HEK293 (cell line): ENCODE data around the gene MND1.

Experiments used
- CTCF ChIA-PET: fragments of 350-600 bp; formaldehyde crosslinking; extraction: SDS; loops from one replicate; lab custom pipeline; 2021; ENCODE audit warnings: antibody characterized with exemption; lab: Yijun Ruan, JAX
- POLR2A ChIA-PET: fragments of 300-600 bp; formaldehyde crosslinking; extraction: SDS; loops from one replicate; lab custom pipeline; 2020; ENCODE audit warnings: antibody characterized with exemption, inconsistent platforms; lab: Yijun Ruan, JAX
- H3K27ac ChIP-seq: fragments of 200-500 bp; sonication (Bioruptor generic); 2 replicates; pipeline ENCODE4 v1.5.1; 2014; ENCODE audit warnings: low read depth, low read length, control low read depth, inconsistent platforms; ENCODE audit errors: extremely low read depth
- H3K36me3 ChIP-seq, 2 experiments: fragments of 200-500 bp in 1 of 2; sonication (Bioruptor generic) in 1 of 2; 1 replicate in 1 of 2; 2 replicates in 1 of 2; pipeline ENCODE4 v1.5.1; 2014 to 2017; ENCODE audit warnings: inconsistent platforms in 2 of 2, low read length in 2 of 2; ENCODE audit not compliant: control insufficient read depth in 2 of 2, insufficient read depth in 1 of 2
- H3K4me1 ChIP-seq: fragments of 200-500 bp; sonication (Bioruptor generic); 2 replicates; pipeline ENCODE4 v1.5.1; 2014; ENCODE audit warnings: mild to moderate bottlenecking, low read length, inconsistent platforms; ENCODE audit not compliant: control insufficient read depth, insufficient read depth
- H3K4me3 ChIP-seq: 2 replicates; pipeline ENCODE4 v1.5.1; 2011; ENCODE audit warnings: low read depth, mild to moderate bottlenecking, control low read depth, low read length, moderate library complexity
- H3K9me3 ChIP-seq: fragments of 200-500 bp; sonication (Bioruptor generic); 2 replicates; pipeline ENCODE4 v1.5.1; 2014; ENCODE audit warnings: low read depth, low read length, inconsistent platforms; ENCODE audit not compliant: control insufficient read depth, insufficient read depth
- GLI2 ChIP-seq: fragments of 450-650 bp; formaldehyde crosslinking; IDR thresholded peaks from 2 replicates; pipeline ENCODE4; 2017; ENCODE audit warnings: missing biosample characterization, missing genetic modification characterization, low read depth, borderline replicate concordance
- KLF7 ChIP-seq: fragments of 450-650 bp; formaldehyde crosslinking; IDR thresholded peaks from 2 replicates; pipeline ENCODE4 v1.5.1; 2016; ENCODE audit warnings: missing biosample characterization, missing genetic modification characterization, borderline replicate concordance
- MZF1 ChIP-seq: fragments of 450-650 bp; formaldehyde crosslinking; IDR thresholded peaks from 2 replicates; pipeline ENCODE4 v1.5.1; 2017; ENCODE audit warnings: missing biosample characterization, missing genetic modification characterization, borderline replicate concordance
- SCRT2 ChIP-seq: fragments of 450-650 bp; formaldehyde crosslinking; IDR thresholded peaks from 2 replicates; pipeline ENCODE4 v1.5.1; 2016; ENCODE audit warnings: missing biosample characterization, missing genetic modification characterization
- SP7 ChIP-seq: fragments of 450-650 bp; formaldehyde crosslinking; IDR thresholded peaks from 2 replicates; pipeline ENCODE4 v1.5.1; 2016; ENCODE audit warnings: missing biosample characterization, missing genetic modification characterization
- TCF7L2 ChIP-seq: IDR thresholded peaks from 2 replicates; pipeline ENCODE4 v1.6.1; 2011; ENCODE audit warnings: low read depth, mild to moderate bottlenecking, inconsistent platforms, low read length, moderate library complexity, borderline replicate concordance
- WT1 ChIP-seq: fragments of 450-650 bp; formaldehyde crosslinking; IDR thresholded peaks from 2 replicates; pipeline ENCODE4 v1.5.1; 2016; ENCODE audit warnings: missing biosample characterization, missing genetic modification characterization
- ZNF140 ChIP-seq: fragments of 450-650 bp; formaldehyde crosslinking; IDR thresholded peaks from 2 replicates; pipeline ENCODE4 v1.5.1; 2016; ENCODE audit warnings: missing biosample characterization, missing genetic modification characterization
- ZNF23 ChIP-seq: fragments of 450-650 bp; formaldehyde crosslinking; IDR thresholded peaks from 2 replicates; pipeline ENCODE4 v1.5.1; 2016; ENCODE audit warnings: missing biosample characterization, missing genetic modification characterization, borderline replicate concordance
- ZNF266 ChIP-seq: fragments of 450-650 bp; formaldehyde crosslinking; IDR thresholded peaks from 2 replicates; pipeline ENCODE4 v1.5.1; 2016; ENCODE audit warnings: missing biosample characterization, missing genetic modification characterization, low read depth
- ZNF426 ChIP-seq: fragments of 450-650 bp; formaldehyde crosslinking; IDR thresholded peaks from 2 replicates; pipeline ENCODE4 v1.5.1; 2017; ENCODE audit warnings: missing biosample characterization, missing genetic modification characterization, mild to moderate bottlenecking, inconsistent platforms, moderate library complexity
- ZNF48 ChIP-seq: fragments of 450-650 bp; formaldehyde crosslinking; IDR thresholded peaks from 2 replicates; pipeline ENCODE4 v1.5.1; 2016; ENCODE audit warnings: missing biosample characterization, missing genetic modification characterization
- ZNF510 ChIP-seq: fragments of 450-650 bp; formaldehyde crosslinking; IDR thresholded peaks from 2 replicates; pipeline ENCODE4 v1.5.1; 2018; ENCODE audit warnings: mild to moderate bottlenecking, missing genetic modification characterization, missing biosample characterization; ENCODE audit not compliant: insufficient replicate concordance
- ZNF571 ChIP-seq: fragments of 450-650 bp; formaldehyde crosslinking; IDR thresholded peaks from 2 replicates; pipeline ENCODE4 v1.5.0; 2017; ENCODE audit warnings: missing biosample characterization, missing genetic modification characterization
- ZNF600 ChIP-seq: fragments of 450-650 bp; formaldehyde crosslinking; IDR thresholded peaks from 2 replicates; pipeline ENCODE4 v1.5.1; 2016; ENCODE audit warnings: missing biosample characterization, missing genetic modification characterization
- ZSCAN30 ChIP-seq: fragments of 450-650 bp; IDR thresholded peaks from 2 replicates; pipeline ENCODE4 v1.5.1; 2018; ENCODE audit warnings: missing biosample characterization, mild to moderate bottlenecking, missing genetic modification characterization, moderate library complexity
- TF ChIP-seq, protein P1 (sequence below): fragments of 450-650 bp; formaldehyde crosslinking; IDR thresholded peaks from 2 replicates; pipeline ENCODE4 v1.5.1; 2016; ENCODE audit warnings: missing biosample characterization, missing genetic modification characterization
- TF ChIP-seq, protein P2 (sequence below): IDR thresholded peaks from 2 replicates; pipeline ENCODE4 v1.6.1; 2011; ENCODE audit warnings: mild to moderate bottlenecking, low read depth, low read length, borderline replicate concordance
- TF ChIP-seq, protein P3 (sequence below): fragments of 450-650 bp; formaldehyde crosslinking; conservative IDR thresholded peaks from 2 replicates; pipeline ENCODE4 v1.5.1; 2016; ENCODE audit warnings: low read depth, missing biosample characterization, missing genetic modification characterization
- TF ChIP-seq, protein P4 (sequence below): fragments of 450-650 bp; formaldehyde crosslinking; optimal IDR thresholded peaks from 2 replicates; pipeline ENCODE3; 2016; ENCODE audit warnings: missing biosample characterization, mild to moderate bottlenecking, missing genetic modification characterization

MND1 gene

DNA sequence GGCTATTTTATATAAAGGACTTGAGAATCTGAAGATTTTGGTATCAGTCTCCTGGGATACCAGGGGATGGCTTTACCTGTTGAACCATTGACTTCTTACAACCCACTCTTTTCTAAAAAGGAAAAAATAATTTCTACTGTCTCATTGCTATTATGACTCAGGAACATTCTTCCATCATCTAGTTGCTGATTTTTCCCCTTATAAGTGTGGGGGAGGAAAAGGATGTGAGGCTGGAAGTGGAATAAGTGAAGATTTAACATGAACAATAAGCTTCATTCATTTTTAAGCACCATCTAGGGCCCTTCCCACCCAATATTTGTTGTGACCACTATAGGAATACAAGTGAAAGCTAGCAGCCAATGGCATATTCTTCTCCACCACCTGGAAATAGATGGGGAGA is 10.6 kb upstream of the MND1 start (continued):
- TF ChIP-seq, protein P1, sequence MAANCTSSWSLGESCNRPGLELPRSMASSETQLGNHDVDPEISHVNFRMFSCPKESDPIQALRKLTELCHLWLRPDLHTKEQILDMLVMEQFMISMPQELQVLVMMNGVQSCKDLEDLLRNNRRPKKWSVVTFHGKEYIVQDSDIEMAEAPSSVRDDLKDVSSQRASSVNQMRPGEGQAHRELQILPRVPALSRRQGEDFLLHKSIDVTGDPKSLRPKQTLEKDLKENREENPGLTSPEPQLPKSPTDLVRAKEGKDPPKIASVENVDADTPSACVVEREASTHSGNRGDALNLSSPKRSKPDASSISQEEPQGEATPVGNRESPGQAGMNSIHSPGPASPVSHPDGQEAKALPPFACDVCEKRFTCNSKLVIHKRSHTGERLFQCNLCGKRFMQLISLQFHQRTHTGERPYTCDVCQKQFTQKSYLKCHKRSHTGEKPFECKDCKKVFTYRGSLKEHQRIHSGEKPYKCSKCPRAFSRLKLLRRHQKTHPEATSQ (tag by site-specific recombination): no peak
- no peak for TF ChIP-seq MZF1 (tag by site-specific recombination)
- TF ChIP-seq WT1 (tag by site-specific recombination): no peak
- no peak for TF ChIP-seq SP7 (tag by site-specific recombination)
- TF ChIP-seq ZNF266 (tag by site-specific recombination): no peak
- TF ChIP-seq, protein P2, sequence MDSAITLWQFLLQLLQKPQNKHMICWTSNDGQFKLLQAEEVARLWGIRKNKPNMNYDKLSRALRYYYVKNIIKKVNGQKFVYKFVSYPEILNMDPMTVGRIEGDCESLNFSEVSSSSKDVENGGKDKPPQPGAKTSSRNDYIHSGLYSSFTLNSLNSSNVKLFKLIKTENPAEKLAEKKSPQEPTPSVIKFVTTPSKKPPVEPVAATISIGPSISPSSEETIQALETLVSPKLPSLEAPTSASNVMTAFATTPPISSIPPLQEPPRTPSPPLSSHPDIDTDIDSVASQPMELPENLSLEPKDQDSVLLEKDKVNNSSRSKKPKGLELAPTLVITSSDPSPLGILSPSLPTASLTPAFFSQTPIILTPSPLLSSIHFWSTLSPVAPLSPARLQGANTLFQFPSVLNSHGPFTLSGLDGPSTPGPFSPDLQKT: no peak
- TF ChIP-seq KLF7: no peak
- TF ChIP-seq ZNF571 (tag by site-specific recombination): no peak
- no peak for TF ChIP-seq ZNF140 (tag by site-specific recombination)
- no peak for TF ChIP-seq ZNF426 (tag by site-specific recombination)
- TF ChIP-seq ZSCAN30 (tag by site-specific recombination): no peak

DNA sequence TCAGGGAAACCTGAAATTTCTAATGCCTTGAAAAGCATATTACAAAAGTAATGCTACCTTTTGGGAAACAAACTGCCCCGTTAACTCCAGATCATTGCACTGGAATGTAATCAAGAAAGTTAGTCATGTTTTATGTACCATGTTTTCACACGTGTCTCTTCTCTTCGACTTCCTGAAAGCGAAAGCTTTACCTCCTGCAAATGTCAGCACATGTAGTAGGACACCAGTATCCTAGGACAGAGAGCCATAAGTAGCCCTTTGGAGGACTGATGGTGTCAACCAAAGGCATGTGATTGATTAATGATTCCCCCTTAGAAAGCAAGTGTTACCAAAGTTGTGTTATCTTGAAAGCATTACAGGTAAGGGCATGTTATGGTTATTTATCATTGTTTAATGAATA is 8.8 kb upstream of the MND1 start:
- TF ChIP-seq, protein P3, sequence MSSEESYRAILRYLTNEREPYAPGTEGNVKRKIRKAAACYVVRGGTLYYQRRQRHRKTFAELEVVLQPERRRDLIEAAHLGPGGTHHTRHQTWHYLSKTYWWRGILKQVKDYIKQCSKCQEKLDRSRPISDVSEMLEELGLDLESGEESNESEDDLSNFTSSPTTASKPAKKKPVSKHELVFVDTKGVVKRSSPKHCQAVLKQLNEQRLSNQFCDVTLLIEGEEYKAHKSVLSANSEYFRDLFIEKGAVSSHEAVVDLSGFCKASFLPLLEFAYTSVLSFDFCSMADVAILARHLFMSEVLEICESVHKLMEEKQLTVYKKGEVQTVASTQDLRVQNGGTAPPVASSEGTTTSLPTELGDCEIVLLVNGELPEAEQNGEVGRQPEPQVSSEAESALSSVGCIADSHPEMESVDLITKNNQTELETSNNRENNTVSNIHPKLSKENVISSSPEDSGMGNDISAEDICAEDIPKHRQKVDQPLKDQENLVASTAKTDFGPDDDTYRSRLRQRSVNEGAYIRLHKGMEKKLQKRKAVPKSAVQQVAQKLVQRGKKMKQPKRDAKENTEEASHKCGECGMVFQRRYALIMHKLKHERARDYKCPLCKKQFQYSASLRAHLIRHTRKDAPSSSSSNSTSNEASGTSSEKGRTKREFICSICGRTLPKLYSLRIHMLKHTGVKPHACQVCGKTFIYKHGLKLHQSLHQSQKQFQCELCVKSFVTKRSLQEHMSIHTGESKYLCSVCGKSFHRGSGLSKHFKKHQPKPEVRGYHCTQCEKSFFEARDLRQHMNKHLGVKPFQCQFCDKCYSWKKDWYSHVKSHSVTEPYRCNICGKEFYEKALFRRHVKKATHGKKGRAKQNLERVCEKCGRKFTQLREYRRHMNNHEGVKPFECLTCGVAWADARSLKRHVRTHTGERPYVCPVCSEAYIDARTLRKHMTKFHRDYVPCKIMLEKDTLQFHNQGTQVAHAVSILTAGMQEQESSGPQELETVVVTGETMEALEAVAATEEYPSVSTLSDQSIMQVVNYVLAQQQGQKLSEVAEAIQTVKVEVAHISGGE (tag by site-specific recombination): no peak
- TF ChIP-seq, protein P4, sequence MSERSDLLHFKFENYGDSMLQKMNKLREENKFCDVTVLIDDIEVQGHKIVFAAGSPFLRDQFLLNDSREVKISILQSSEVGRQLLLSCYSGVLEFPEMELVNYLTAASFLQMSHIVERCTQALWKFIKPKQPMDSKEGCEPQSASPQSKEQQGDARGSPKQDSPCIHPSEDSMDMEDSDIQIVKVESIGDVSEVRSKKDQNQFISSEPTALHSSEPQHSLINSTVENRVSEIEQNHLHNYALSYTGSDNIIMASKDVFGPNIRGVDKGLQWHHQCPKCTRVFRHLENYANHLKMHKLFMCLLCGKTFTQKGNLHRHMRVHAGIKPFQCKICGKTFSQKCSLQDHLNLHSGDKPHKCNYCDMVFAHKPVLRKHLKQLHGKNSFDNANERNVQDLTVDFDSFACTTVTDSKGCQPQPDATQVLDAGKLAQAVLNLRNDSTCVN: no peak
- TF ChIP-seq ZNF23 (tag by site-specific recombination) (no peak), ZNF600 (no peak), TCF7L2 (no peak), GLI2 (tag by site-specific recombination) (no peak), SCRT2 (no peak), ZNF48 (tag by site-specific recombination) (no peak), ZNF510 (tag by site-specific recombination) (no peak)
- ChIA-PET POLR2A (no interaction called here), CTCF (no interaction called here)
- Histone ChIP-seq H3K4me3 (no peak overlapping the region), H3K4me1 (no peaks in the 10 kb centered on the region), H3K9me3 (no peaks in the 10 kb centered on the region), H3K36me3 (peaks cover 4 to 21% of the 10 kb centered on the region in 2 experiments; a peak in 2 of 3 replicates), H3K27ac (no peak overlapping the region)
